IMR-90 (cell line): ENCODE results near the gene C1orf159. TPM values are rescaled to one million over a fixed set of nuclear protein-coding genes. Genes with fewer than 3 reads are reported as not detected.

Experiments
- ATAC-seq: fragments of 200-7000 bp; cut with Tn5 transposase; 2 replicates; pipeline ENCODE4 v1.9.1; 2020; ENCODE audit warnings: low read depth, mild to moderate bottlenecking, moderate library complexity
- BruUV-seq: library from RNA; stranded (reverse); fragments of 400-500 nt; replicated peaks from 2 replicates; lab custom pipeline; 2021; lab: Mats Ljungman, UMichigan
- CTCF ChIA-PET: fragments of 300-600 bp; formaldehyde crosslinking; extraction: SDS; loops from one replicate; lab custom pipeline; 2021; ENCODE audit warnings: antibody characterized with exemption; lab: Yijun Ruan, JAX
- POLR2A ChIA-PET: fragments of 300-600 bp; sonication (Branson Sonifier 250); formaldehyde crosslinking; loops from one replicate; lab custom pipeline; 2022; ENCODE audit warnings: antibody characterized with exemption; ENCODE audit not compliant: unreplicated experiment; lab: Charles Lee
- DNase-seq: peaks from one replicate; pipeline ENCODE4 v3.0.0; 2013
- H2AFZ ChIP-seq: replicated peaks from 2 replicates; pipeline ENCODE3; 2013; ENCODE audit warnings: low read length, mild to moderate bottlenecking; ENCODE audit not compliant: poor library complexity
- H2AK5ac ChIP-seq: 2 replicates; pipeline ENCODE4 v1.6.1; 2013; ENCODE audit warnings: low read depth, low read length, inconsistent platforms
- H2AK9ac ChIP-seq: replicated peaks from 2 replicates; pipeline ENCODE3; 2013; ENCODE audit warnings: mild to moderate bottlenecking, low read depth, low read length, moderate library complexity; ENCODE audit not compliant: poor library complexity
- H2BK120ac ChIP-seq: 2 replicates; pipeline ENCODE4 v1.6.1; 2013; ENCODE audit warnings: low read depth, low read length, inconsistent platforms
- H2BK15ac ChIP-seq: 3 replicates; pipeline ENCODE4 v1.6.1; 2013; ENCODE audit warnings: low read depth, low read length, inconsistent platforms
- H2BK20ac ChIP-seq: 2 replicates; pipeline ENCODE4 v1.6.1; 2013; ENCODE audit warnings: low read depth, mild to moderate bottlenecking, inconsistent platforms, low read length, moderate library complexity
- H2BK5ac ChIP-seq: 2 replicates; pipeline ENCODE4 v1.6.1; 2013; ENCODE audit warnings: mild to moderate bottlenecking, low read depth, low read length, inconsistent platforms; ENCODE audit not compliant: poor library complexity, severe bottlenecking
- H3K14ac ChIP-seq: replicated peaks from 2 replicates; pipeline ENCODE4 v1.6.1; 2013; ENCODE audit warnings: low read depth, low read length, inconsistent platforms
- H3K18ac ChIP-seq: 2 replicates; pipeline ENCODE4 v1.6.1; 2013; ENCODE audit warnings: low read depth, low read length, control low read depth
- H3K23ac ChIP-seq: 2 replicates; pipeline ENCODE4 v1.6.1; 2013; ENCODE audit warnings: low read depth, low read length, inconsistent platforms
- H3K27ac ChIP-seq: 2 replicates; pipeline ENCODE4 v1.5.1; 2013; ENCODE audit warnings: mild to moderate bottlenecking, control low read depth, low read length; ENCODE audit not compliant: insufficient read depth
- H3K27me3 ChIP-seq: 2 replicates; pipeline ENCODE4 v1.6.1; 2013; ENCODE audit warnings: low read length; ENCODE audit not compliant: control insufficient read depth, insufficient read depth
- H3K36me3 ChIP-seq: 2 replicates; pipeline ENCODE4 v1.6.1; 2013; ENCODE audit warnings: low read length, mixed read lengths; ENCODE audit not compliant: control insufficient read depth, insufficient read depth
- H3K4ac ChIP-seq: 2 replicates; pipeline ENCODE4 v1.6.1; 2013; ENCODE audit warnings: low read depth, low read length, inconsistent platforms
- H3K4me1 ChIP-seq: 2 replicates; pipeline ENCODE4 v1.6.1; 2013; ENCODE audit warnings: low read length, mixed read lengths; ENCODE audit not compliant: control insufficient read depth, insufficient read depth
- H3K4me2 ChIP-seq: 2 replicates; pipeline ENCODE4 v1.6.1; 2013; ENCODE audit warnings: low read depth, mild to moderate bottlenecking, control low read depth, low read length, moderate library complexity
- H3K4me3 ChIP-seq: 2 replicates; pipeline ENCODE4 v1.5.1; 2013; ENCODE audit warnings: low read depth, mild to moderate bottlenecking, control low read depth, low read length, moderate library complexity; ENCODE audit not compliant: insufficient read depth
- H3K56ac ChIP-seq: 2 replicates; pipeline ENCODE4 v1.6.1; 2013; ENCODE audit warnings: low read length, inconsistent platforms; ENCODE audit not compliant: insufficient read depth; ENCODE audit errors: extremely low read depth
- H3K79me1 ChIP-seq, 2 experiments: 2 replicates each; pipeline ENCODE4 v1.6.1; 2013; ENCODE audit warnings: low read length in 2 of 2, inconsistent platforms in 1 of 2, low read depth in 1 of 2
- H3K9ac ChIP-seq: 2 replicates; pipeline ENCODE4 v1.6.1; 2013; ENCODE audit warnings: low read depth, low read length, control low read depth
- H3K9me1 ChIP-seq: 2 replicates; pipeline ENCODE4 v1.6.1; 2013; ENCODE audit warnings: low read length, inconsistent platforms; ENCODE audit not compliant: insufficient read depth
- H3K9me3 ChIP-seq: 2 replicates; pipeline ENCODE4 v1.6.1; 2013; ENCODE audit warnings: low read length; ENCODE audit not compliant: control insufficient read depth, insufficient read depth
- H4K20me1 ChIP-seq: 2 replicates; pipeline ENCODE4 v1.6.1; 2013; ENCODE audit warnings: low read length, inconsistent platforms; ENCODE audit not compliant: insufficient read depth
- H4K5ac ChIP-seq: 2 replicates; pipeline ENCODE4 v1.6.1; 2013; ENCODE audit warnings: mild to moderate bottlenecking, low read depth, low read length, control low read depth
- H4K8ac ChIP-seq, 2 experiments: 2 replicates each; pipeline ENCODE4 v1.6.1; 2013; ENCODE audit warnings: low read depth in 2 of 2, low read length in 2 of 2, control low read depth in 1 of 2, inconsistent platforms in 1 of 2
- H4K91ac ChIP-seq: 2 replicates; pipeline ENCODE4 v1.6.1; 2013; ENCODE audit warnings: low read depth, low read length, inconsistent platforms; ENCODE audit not compliant: insufficient read depth
- CHD1 ChIP-seq: IDR thresholded peaks from 2 replicates; pipeline ENCODE4 v1.6.1; 2012; ENCODE audit warnings: low read depth, low read length, improper control_type of control experiment
- SMC3 ChIP-seq: fragments of 150-350 bp; IDR thresholded peaks from 2 replicates; pipeline ENCODE4 v1.6.1; 2016; ENCODE audit warnings: low read depth, mild to moderate bottlenecking, antibody characterized with exemption, low read length, moderate library complexity
- WGBS, 2 experiments: methylation state at CpG; one replicate each; pipeline versions ENCODE4 v1.1.5 to v1.1.7; 2013; ENCODE audit warnings: missing lambda C conversion rate in 2 of 2; ENCODE audit not compliant: insufficient read length in 1 of 2; ENCODE audit errors: extremely low coverage in 2 of 2; 5-methylcytosine and 5-hydroxymethylcytosine counted together
- dilution Hi-C: fragments of 300-500 bp; cut with HindIII; formaldehyde crosslinking; loops from one replicate; pipeline ENCODE4 v1.14.3; 2018; ENCODE audit warnings: low sequenced_read_pairs; ENCODE audit not compliant: unreplicated experiment
- in situ Hi-C: fragments of 300-500 bp; cut with MboI; formaldehyde crosslinking; loops from 3 replicates; pipeline ENCODE4 v1.14.3; 2019; ENCODE audit warnings: low sequenced_read_pairs, inconsistent platforms, mixed read lengths
- intact Hi-C: fragments of 100-400 bp; cut with micrococcal nuclease; formaldehyde crosslinking; loops from 2 replicates; pipeline ENCODE4 v1.10.0; 2022
- polyA plus RNA-seq, 3 experiments: library from polyadenylated mRNA; depleted of rRNA; stranded (reverse); fragments of >200 nt; gene quantifications; 2 replicates each; pipeline ENCODE4 v1.2.3, GENCODE V29; 2012; ENCODE audit warnings: low replicate concordance in 1 of 3
- total RNA-seq: library from RNA; depleted of rRNA; stranded (reverse); fragments of >200 nt; gene quantifications from 2 replicates; pipeline ENCODE4 v1.2.3, GENCODE V29; 2012

C1orf159 gene
- total and polyA plus RNA-seq, 2 of the 4 experiments (the other 2 are of a cell fraction) = 2.9 to 12.6 TPM

GRCh38 chr1:1132042-1132950 is 16.4 kb upstream of the C1orf159 start (continued):
- TF ChIP-seq SMC3 = no peak

- H2BK20ac ChIP-seq = no peak overlapping the region
- ATAC-seq = no peak
- no peak overlapping the region for H2BK120ac ChIP-seq
- H2BK5ac ChIP-seq = no peak overlapping the region
- H3K36me3 ChIP-seq = no peaks in the 10 kb centered on the region
- no peak overlapping the region for H3K27ac ChIP-seq
- no peak overlapping the region for H3K56ac ChIP-seq
- ChIA-PET POLR2A (no interaction called here), CTCF (interaction anchor here (0.6 kb wide), 1 partner anchor 240 kb away, joined by 5 read pairs; no protein-coding TSS in a partner anchor)
- no peak overlapping the region for H3K9ac ChIP-seq
- no peak overlapping the region for H4K8ac ChIP-seq
- H2AK5ac ChIP-seq = no peak overlapping the region
- H2BK15ac ChIP-seq = no peak overlapping the region
- dilution Hi-C loops (no loop called here), in situ Hi-C loops (no loop called here), intact Hi-C loops (no loop called here)
- H3K14ac ChIP-seq = no peak overlapping the region
- no peak overlapping the region for H3K4me3 ChIP-seq
- no peaks in the 10 kb centered on the region for H3K79me1 ChIP-seq
- TF ChIP-seq CHD1 = no peak
- no peaks in the 10 kb centered on the region for H4K20me1 ChIP-seq
- H3K27me3 ChIP-seq = peaks cover 3% of the 10 kb centered on the region
- H3K4ac ChIP-seq = no peak overlapping the region
- BruUV-seq = no TSS peak
- H4K5ac ChIP-seq = no peak overlapping the region
- H2AFZ ChIP-seq = no peak overlapping the region
- H3K23ac ChIP-seq = no peak overlapping the region
- no peak overlapping the region for H3K18ac ChIP-seq
- WGBS, 2 experiments = 77% methylated on average over 22 of the region's 43 CpGs; no CpG with 5 or more reads in 1 of the 2 experiments
- no peak overlapping the region for H3K4me2 ChIP-seq
- DNase-seq = no peak
- no peaks in the 10 kb centered on the region for H3K9me1 ChIP-seq
- no peaks in the 10 kb centered on the region for H3K9me3 ChIP-seq
- H2AK9ac ChIP-seq = peak overlapping the region; percentile 65
- no peak overlapping the region for H4K91ac ChIP-seq
- no peaks in the 10 kb centered on the region for H3K4me1 ChIP-seq
These were observed 14.6 kb upstream of the C1orf159 start for GRCh38 chr1:1130206-1131120.
